HG02870 (cell line): ENCODE results near the gene ZNF598.

Experiments used
- ATAC-seq: cut with Tn5 transposase; IDR thresholded peaks from one replicate; pipeline ENCODE4 v1.9.1; 2021; ENCODE audit warnings: mild to moderate bottlenecking, moderate library complexity; ENCODE audit not compliant: unreplicated experiment

Gene ZNF598

DNA sequence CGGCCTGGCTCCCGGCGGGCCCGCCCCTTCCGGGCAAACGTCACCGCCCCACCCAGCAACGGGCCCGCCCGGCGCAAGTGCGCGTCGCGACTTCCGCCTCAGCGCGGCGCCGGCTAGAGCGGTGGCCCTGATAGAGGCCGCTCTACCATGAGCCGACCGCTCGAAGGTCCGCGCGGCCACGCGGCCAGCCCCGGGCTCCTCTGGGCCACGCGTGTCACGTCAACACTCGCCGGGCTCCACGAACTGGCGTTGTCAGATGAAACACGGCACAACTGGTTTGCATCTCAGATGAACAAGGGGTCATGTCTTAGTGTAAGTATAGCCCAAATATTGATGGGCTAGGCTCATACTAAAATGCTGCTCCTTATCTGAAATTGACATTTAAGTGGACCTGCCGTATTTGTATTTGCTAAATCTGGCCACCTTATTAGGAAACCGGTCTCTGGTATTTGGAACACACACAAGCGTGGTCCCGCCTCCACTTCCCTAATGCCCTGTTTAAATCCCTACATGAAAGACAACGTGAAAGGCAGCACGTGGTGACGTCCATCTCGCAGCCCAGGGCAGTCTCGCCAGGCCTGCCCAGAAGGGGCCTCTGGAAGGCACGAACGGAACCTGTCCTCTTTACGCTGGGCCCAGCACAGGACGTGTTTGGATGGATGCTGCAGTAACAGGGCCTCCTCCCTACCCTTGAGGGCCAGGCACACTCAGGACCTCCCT lies at the start of gene ZNF598:
Gene ZNF598, minus strand, starts transcription at position 31 of the 720 bp plus-strand sequence.
- peak; percentile 67 for ATAC-seq

DNA sequence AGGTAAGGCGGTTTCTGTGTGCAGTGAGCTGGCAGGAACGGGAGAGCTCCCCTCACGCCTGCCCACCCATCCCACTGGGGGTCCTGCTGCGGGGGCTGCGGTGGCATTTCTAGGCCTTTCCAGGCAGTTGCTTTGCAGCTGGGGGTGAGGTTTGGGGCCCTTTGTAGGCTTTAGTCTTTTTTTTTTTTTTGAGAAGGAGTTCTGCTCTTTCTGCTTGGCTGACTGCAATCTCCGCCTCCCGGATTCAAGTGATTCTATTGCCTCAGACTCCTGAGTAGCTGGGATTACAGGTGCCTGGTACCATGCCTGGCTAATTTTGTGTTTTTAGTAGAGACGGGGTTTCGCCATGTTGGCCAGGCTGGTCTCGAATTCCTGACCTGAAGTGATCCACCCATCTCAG lies 49.3 kb upstream of the ZNF598 start:
- ATAC-seq, result no peak

DNA sequence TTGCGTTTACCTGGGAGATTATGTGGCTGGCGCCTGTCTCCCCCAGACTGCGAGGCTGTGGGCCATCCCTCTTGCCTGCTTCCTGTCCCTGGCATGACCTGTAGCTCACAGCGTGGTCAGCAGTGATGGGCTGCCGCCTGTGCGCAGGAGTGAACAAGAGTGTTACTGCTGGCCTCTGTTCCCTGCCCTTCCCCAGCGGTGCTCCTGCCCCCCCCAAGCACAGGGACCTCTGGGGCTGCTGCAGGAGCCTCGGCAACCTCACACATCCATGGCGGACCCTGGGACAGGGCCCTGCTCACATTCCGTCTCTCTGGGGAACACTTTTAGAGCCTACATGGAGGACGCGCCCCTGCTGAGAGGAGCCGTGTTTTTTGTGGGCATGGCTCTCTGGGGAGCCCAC lies 48.8 kb upstream of the ZNF598 start:
- no peak for ATAC-seq

DNA sequence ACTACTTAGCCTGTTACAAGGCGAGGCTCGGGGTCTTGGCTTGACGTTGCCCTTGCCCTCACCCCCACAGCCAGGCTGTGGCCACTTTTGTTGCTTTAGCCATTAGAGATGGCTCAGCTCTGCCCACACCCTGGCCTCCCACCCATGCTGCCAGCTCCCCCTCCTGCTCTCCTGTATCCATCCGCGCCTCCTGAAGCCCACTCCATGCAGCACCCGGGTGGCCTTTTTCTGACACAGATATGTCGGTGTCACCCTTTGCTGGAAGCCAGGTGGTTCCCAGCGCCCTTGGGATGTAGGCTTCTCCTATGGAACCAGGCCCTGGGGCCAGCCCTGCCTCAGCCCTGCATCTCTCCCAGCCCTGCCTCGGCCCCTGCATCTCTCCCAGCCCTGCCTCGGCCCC lies 47.8 kb upstream of the ZNF598 start:
- ATAC-seq, result no peak

DNA sequence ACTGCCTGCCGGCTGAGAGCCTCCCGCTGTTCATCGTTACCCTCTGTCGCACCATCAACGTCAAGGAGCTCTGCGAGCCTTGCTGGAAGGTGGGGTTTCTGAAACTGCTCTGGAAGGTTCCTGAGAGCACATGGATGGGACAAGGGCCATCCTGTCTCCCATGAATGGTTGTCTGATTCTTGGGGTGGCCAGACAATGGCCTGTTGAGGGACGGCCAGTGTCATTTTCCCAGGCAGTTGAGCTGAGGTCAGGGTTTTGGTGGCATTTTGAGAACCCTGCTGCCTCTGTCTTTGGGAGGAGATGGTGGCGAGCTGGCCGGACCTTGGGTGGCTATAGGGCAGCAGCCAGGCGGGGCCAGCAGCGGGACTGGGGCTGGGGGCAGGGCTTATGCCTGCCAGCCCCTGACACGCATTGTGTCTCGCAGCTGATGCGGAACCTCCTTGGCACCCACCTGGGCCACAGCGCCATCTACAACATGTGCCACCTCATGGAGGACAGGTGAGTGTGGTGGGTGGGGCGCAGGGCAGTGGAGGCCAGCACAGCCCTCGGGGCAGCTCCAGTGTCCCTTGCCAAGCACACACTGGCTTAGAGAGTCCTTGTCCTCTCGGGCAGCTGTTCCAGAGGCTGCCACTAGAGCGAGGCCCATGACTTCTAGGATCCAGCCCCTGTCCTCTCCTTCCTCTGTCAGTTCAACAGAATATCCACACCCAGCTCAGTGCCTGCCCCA lies 47.2 kb upstream of the ZNF598 start:
- ATAC-seq, result no peak

DNA sequence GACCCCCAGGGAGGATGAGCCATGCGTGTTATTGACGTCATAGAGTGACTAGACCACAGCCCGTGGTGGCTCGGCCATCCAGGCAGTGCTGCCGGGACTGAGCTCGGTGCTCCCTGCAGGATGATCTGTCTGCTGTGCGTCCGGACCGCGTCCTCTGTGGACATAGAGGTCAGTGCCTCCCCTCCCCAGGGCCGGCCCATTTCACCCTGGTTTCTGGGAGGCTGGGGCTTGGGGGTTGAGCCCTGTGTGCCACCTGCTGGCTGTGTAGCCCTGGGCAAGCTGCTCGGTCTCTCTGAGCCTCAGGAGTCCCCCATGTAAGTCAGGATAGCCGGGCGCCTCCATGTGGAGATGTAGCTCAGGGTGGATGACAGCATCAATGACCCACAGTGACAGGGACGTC lies 46.5 kb upstream of the ZNF598 start:
- ATAC-seq, result no peak

DNA sequence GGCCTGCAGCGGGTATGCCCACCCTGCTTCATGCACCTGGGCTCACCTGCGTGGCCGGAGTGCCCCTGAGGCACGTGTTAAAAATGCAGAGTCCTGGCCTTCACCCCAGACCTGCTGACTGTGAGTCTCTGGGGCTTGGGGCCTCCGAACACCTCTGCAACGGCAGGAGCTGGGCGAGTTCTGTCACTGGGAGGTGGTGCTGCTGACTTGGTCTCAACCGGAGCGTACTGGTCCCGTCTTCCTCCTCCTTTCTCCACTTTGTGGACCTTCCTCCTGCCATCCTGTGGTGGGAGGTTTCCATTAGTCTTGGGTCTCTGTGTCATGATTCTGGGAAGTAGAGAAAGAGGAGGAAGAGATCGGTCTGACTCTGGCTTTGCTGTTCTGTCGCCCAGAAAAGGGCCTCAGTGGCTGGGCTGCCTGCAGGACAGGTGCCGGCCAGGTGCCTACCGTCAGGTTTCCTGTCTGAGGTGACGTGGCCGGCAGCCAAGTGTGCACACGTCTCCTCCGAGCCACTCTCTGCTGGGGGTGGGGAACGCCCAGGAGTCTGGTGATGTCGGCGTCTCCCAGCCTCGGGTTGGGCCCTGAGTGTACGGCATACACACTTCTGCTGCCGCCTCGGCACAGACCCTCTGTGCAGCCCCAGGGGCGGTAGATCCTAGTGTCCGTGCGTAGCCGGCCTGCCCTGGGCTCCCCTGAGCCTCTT lies 45.1 kb upstream of the ZNF598 start:
- ATAC-seq, result no peak

DNA sequence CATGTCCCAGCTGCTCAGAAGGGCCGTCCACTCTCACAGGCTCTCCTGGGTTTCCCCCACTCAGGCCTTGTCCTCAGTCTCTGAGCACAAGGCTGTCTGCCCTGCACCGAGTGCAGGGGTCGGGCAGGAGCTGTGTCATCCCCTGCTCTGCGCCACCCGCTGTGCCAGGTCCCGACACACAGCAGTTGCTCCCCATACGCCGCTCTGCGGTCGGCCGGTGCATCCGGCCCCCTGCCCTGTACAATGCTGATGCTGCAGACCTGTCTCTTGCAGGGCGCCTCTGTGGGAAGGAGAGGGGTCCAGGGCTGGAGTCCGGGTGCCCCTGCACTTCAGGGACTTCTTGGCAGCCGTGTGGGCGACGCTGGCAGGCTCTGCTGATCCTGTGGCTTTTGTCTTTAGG lies 44.3 kb upstream of the ZNF598 start:
- no peak for ATAC-seq

DNA sequence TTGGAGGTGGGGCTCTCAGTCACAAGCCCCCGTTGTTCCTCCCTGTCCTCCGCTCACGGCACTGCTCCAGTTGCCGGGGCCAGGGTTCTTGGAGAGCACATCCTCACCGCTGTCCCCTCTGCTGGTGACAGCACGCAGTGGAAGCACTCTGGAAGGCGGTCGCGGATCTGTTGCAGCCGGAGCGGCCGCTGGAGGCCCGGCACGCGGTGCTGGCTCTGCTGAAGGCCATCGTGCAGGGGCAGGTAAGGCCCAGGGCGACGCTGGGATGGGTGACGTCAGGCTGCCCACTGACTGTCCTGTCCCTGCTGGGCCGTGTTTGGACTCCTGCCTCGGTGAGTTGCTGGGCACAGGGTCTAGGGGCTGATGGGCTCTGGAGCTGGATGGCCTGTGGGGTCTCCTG lies 43.6 kb upstream of the ZNF598 start:
- no peak for ATAC-seq

DNA sequence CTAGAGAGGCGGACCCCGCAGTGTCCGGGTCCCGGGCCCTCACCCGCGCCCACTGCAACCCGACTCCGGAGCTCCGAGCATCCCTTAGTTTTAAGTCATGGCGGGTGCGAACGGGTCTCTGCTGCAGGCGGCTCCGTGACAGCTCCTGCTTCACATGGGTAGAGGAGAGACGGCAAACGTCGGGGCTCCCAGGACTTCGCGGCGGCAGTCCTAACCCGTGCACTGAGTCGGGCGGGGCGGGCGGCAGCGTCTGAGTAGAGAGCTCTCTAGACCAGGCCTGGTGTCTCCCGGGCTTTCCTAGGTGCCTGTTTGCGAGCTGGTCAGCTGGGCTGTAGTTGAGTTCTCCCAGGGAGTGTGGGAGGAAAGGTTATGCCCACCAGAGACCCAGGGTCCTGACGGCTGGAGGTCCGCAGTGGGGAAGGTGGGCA lies 38.5 kb upstream of the ZNF598 start:
- no peak for ATAC-seq

DNA sequence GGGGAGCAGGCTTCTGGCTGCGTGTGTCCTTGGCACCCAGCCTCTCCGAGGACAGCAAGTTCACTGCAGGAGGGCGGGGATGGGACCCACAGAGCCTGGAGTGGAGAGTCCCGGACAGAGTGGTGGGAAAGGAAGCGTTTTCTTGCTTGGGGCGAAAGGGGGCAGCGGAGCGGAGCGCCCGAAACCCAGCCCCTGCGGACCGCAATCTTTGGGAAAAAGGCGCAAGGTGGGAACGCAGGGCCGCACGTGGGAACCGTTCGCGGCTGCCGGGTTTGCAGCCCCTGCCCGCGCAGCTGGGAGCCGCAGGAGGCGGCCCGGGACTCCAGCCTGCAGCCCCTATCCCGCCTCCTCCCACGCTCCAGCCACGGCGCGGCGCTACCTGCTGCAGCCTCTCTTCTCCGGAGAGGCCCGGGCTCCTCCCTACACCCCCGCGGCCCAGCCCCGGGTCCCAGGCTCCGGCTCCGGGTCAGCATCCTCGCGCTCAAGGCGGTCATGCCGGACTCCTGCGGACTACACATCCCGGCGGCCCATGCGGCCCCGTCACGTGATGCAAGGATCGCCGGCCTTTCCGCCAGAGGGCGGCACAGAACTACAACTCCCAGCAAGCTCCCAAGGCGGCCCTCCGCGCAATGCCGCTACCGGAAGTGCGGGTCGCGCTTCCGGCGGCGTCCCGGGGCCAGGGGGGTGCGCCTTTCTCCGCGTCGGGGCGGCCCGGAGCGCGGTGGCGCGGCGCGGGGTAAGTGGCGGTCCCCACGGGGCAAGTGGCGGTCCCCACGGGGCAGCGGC lies 37.9 kb upstream of the ZNF598 start, which contains the start of the genes NTHL1 and TSC2:
Gene NTHL1, minus strand, starts transcription at position 505 of the 786 bp plus-strand sequence. Its CDS starts 11 bp downstream, at position 494.
Gene TSC2, plus strand, starts transcription at position 656 of the 786 bp plus-strand sequence. CDS start 631 bp downstream, outside the sequence.
- peak; percentile 93 for ATAC-seq

DNA sequence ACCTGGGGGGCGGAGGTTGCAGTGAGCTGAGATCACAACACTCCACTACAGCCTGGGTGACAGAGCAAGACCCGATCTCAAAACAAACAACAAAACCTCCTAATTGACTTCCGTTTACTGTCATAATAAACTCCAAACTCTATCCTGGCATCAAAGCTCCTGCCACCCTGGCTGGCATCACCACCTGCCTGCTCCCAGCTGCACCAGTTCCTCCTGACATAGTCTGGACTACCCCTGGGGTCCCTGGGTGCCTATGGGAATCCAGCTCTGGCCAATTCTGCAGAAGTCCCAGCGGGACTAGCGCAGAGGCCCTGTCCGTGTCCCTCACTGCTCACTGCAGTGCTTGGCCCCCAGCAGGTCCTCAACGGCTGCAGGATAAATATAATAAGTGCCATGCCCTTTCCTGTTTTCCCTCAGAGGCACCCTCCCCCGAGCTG lies 37.3 kb upstream of the ZNF598 start:
- no peak for ATAC-seq

DNA sequence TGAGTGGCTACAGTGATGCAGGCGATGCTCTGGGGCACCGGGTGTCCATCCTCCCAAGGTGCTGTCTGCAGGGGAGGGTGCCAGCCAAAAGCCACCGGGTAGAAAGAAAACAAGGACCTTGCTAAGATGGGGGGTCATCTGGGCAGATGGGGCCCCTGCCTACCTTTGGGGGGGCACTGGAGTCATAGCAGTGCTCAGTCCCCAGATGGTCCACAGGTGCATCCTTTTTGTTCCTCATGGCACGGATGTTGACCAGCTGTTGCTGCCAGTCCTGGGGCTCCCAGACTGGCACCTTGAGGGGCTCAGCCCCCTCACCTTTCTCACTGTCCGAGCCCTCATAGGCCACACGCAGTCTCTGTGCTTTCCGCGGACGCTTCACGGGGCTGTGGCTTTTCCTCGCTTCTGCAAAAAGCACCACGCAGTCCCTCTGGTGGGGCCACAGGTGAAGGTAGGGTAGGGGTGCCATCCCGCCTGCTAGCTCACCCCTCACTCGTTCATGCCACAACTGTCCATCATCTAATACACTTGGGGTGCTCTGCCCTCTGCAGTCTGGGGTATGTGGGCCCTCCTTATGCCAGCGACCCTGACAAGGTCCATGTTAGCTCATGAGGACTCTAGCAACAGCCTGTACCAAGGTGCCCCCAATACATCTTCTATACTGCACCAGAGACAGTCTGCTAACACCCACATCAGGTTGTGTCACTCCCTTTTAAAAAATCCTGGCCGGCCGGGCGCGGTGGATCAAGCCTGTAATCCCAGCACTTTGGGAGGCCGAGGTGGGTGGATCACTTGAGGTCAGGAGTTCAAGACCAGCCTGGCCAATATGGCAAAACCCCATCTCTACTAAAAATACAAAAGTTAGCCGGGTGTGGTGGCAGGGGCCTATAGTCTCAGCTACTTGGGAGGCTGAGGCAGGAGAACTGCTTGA lies 36.6 kb upstream of the ZNF598 start:
- no peak for ATAC-seq

DNA sequence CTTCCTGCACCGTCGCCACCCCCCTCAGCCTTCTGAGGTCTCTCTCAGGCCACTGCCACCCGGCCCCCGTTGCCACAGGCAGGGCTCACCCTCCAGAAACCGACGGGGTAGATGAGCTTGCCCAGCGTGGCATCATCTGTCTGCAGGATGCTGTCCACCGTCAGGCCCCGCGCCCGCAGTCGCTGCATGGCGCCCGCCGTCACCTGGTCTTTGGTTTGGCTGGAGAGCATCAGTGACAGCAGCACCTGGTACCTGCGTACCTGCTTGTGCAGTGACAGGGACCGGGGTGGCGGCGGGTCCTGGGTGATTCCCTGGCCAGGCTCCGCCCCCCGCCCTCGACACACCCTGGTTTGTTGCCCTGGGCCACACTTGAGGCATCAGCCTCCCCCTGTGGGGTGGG lies 34.9 kb upstream of the ZNF598 start:
- ATAC-seq, result no peak

DNA sequence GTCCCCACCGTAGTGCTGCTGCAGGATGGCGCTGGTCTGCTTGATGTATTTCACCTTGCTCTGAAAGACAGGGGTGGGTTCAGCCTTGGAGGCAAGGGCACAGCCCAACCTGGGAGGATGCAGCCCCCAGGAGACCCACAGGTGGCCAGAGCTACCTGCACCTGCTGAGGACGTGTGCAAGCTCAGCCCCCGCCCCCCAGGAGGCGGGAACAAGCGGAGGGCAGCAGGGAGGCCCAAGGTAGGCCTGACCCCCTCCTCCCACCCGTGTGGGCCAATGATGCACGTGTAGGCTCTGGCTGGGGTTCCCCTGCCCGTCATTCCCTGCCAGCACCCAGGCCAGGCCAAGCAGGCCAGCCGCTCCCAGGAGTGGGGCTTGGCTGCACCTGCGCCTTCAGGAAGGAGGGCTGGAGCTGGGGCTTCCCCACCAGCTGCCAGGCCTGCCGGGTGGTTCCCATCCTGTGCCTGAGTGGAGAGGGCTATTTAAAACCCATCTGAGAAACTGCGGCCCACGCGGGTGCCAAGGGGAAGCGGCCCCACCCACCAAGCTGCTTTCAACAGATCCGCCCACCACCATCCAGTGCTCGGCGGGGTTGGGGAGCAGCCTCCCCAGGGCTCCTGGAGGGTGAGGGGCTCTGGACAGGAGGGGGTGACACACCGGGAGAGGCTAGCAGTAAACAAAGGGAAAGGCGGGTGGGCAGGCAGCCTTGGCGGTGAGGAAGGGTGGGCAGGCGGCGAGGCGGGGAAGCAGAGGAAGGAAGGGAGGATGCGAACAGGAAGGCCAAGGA lies 34.2 kb upstream of the ZNF598 start:
- ATAC-seq, result no peak

DNA sequence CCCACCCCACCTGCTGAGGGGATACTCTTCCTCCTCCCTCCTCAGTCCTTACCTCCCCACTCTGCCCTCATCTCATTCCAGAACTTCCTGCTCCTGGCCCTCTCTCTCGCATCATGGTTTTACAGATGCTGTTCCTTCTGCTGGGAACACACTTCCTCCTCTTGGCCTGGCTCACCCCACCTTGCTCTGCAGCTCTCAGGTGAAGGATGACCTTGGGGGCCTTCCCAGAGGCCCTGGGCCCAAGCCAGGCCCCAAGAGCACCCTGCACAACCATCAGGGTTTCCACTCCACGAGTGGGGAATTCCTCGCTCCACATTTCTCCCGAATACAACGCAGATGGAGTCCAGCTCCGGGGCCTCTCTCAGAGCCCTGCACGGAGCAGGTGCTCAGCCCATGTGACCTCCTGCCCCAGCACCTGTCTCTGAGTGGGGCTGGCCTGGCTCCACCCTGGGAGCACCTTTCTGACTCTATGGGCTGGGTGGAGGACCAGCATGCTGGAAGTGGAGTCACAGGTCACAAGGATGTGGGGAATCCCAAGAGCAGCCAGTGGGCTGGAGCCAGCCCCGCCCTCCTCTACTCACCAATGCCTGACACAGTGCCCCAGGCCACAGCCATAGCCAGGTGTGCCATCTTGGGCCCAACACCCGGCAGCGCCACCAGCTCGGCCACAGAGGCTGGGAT lies 33.5 kb upstream of the ZNF598 start:
- no peak for ATAC-seq

DNA sequence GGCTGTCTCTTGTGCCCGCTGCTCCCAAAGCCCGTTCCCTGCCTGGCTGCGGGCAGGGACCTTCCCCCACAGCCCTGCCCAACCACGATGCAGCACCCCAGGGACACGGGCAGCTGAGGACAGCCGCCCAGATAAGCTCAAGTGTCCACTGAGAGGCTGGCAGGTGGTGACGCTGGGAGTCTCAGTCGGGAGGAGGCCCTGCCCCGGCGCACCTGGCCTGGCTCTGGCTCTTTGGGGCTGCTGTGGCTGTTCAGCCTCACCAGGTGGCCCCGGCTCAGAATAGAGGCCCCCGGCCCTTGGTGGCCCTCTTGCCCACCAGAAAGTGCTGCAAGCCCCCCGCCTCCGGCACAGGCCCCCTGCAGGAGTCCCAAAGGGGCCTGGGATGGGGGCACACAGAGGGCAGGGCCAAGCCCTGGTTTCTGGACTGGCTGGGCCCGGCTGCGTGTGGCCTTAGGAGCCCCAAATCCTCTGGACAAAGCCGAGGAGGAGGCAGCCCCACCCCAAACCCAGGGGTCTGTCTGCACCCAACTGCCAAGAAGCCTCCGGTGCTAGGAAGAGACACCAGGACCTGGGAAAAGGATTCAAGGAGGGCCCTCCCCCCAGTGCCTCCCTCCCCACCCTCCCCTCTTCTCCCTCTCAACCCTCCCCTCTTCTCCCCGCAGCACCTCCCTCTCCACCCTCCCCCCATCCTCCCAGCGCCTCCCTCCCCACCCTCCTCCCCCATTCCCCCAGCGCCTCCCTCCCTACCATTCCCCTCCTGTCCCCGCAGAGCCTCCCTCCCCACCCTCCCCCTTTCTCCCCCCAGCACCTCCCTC lies 32.8 kb upstream of the ZNF598 start:
- ATAC-seq, result no peak
